Measurements from ENCODE around the gene TSG101. TPM values are rescaled to one million over a fixed set of nuclear protein-coding genes. Genes with fewer than 3 reads are reported as not detected.

Gene TSG101, protein sequence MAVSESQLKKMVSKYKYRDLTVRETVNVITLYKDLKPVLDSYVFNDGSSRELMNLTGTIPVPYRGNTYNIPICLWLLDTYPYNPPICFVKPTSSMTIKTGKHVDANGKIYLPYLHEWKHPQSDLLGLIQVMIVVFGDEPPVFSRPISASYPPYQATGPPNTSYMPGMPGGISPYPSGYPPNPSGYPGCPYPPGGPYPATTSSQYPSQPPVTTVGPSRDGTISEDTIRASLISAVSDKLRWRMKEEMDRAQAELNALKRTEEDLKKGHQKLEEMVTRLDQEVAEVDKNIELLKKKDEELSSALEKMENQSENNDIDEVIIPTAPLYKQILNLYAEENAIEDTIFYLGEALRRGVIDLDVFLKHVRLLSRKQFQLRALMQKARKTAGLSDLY
- polyA plus RNA-seq: 51.7 TPM

DNA sequence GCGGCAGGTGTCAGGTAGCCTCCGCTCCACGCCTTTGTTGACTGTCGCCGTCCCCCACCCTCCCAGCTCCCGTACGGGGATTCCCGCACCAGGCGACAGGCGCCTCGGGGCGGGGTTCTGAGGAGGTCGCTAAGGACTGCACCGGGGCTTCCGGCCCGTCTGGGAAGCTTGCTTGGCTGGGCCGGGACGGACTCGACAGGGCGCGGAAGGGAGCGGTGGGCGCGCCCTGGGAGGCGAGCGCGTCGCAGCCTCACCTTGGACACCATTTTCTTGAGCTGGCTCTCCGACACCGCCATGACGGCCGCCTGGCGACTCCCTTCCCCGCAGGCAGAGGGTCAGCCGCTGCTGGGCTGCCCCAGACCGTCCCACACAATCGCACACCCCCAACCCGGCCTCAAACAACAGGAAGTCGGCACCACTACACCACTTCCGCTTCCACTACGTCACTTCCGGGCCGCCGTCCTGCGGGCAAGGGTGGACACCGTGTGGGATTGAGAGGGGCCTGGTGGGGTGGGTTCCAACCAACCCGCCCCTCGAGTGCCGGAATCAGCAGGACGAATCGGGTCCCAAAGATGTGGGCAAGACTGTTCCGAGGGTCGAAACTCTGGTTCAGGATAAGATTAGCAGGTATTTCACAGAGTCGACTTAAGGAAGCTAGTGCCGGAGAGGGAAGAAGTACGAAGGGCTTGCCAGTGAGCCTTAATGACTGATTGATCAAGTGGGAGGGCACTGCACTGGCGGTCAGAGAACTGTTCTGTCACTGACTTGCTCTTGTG lies at the start of gene TSG101:
TSG101 (minus strand) TSS at position 422 of the 776 bp plus-strand sequence; CDS start at position 296, 126 bp downstream.
- Mint-ChIP-seq H3K27ac (peak within 1 kb of the TSS; percentile 98 to 100 (median 99)), H3K9me3 (peaks cover 0 to 3% (median 0%) of the 10 kb centered on the region in 3 donors), H3K4me1 (peaks cover 23 to 59% (median 35%) of the 10 kb centered on the region in 3 donors), H3K27me3 (no peaks in the 10 kb centered on the region), H3K4me3 (peak within 1 kb of the TSS; percentile 94 to 100 (median 99)), H3K36me3 (peaks cover 5% of the 10 kb centered on the region)

GRCh38 chr11:18575361-18575760 lies 48.6 kb upstream of the TSG101 start:
- Mint-ChIP-seq H3K27me3 (no peaks in the 10 kb centered on the region), H3K9me3 (no peaks in the 10 kb centered on the region), H3K4me1 (no peaks in the 10 kb centered on the region), H3K4me3 (no peak overlapping the region), H3K27ac (no peak overlapping the region), H3K36me3 (peaks cover 20% of the 10 kb centered on the region)

DNA sequence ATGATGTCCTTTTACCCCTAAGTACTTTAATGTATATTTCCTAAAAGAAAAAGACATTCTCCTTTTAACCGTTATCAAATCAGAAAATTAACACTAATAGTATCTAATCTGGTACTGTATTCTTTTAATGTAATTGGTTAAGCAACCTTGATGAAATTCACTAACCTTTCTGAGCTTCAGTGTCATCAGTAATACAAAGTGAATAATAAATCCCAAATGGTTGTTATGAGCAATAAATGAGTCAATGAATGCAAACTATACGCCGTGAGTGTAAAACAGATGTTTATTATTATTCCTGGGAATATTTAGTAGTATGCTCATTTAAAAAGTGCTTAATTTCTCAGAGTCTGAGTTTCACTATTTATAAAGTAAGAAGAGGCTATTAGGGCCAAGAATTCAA lies 40.3 kb upstream of the TSG101 start:
- Mint-ChIP-seq H3K4me3 (no peak overlapping the region), H3K4me1 (no peaks in the 10 kb centered on the region), H3K36me3 (peaks cover 5% of the 10 kb centered on the region), H3K27ac (no peak overlapping the region), H3K9me3 (no peaks in the 10 kb centered on the region), H3K27me3 (no peaks in the 10 kb centered on the region)

DNA sequence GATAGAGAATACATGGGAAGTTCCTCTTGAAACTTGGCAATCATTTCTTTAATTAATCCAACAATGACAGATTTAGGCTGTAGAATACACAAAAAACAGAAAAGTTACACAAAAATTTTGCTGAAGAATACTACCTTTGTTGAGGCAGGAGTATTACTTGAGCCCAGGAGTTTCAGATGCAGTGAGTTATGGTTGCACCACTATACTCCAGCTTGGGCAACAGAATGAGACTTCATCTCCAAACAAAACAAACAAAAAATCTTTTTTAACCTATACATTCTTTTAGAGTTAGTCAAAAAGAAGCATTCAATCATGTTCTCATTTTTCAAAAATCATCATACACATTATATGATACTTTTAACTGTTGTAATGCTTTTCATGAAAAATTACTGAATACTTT lies 39.7 kb upstream of the TSG101 start:
- Mint-ChIP-seq H3K36me3 (peaks cover 5% of the 10 kb centered on the region), H3K27me3 (no peaks in the 10 kb centered on the region), H3K4me1 (no peaks in the 10 kb centered on the region), H3K9me3 (no peaks in the 10 kb centered on the region), H3K27ac (no peak overlapping the region), H3K4me3 (no peak overlapping the region)

- peaks cover 5% of the 10 kb centered on the region for H3K36me3 Mint-ChIP-seq
- H3K9me3 Mint-ChIP-seq: no peaks in the 10 kb centered on the region
- no peak overlapping the region for H3K27ac Mint-ChIP-seq
- no peak overlapping the region for H3K4me3 Mint-ChIP-seq
- H3K4me1 Mint-ChIP-seq: no peaks in the 10 kb centered on the region
- no peaks in the 10 kb centered on the region for H3K27me3 Mint-ChIP-seq
These were observed 37.4 kb upstream of the TSG101 start for GRCh38 chr11:18564149-18564548.

DNA sequence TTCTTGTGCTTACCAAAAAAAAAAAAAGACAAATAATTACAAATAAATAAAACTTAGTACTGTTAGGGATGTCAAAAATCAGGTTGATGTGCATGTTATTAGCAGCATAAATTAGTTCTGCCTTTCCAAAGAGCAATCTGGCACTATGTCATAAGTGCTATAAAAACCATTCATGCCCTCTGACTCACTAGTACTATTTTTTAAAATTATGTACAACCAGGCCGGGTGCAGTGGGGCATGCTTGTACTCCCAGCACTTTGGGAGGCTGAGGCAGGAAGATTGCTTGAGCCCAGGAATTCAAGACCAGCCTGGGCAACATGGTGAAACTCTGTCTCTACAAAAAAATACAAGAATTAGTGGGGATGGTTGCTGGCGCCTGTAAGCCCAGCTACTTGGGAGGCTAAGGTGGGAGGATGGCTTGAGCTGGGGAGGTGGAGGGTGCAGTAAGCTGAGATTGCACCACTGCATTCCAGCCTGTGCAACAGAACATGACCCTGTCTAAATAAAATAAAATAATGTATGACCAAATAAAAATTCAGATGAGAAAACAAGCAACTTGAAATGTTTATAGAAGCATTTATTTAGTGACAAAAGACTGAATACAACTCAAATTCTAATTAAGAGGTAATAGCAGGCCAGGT lies 36.5 kb upstream of the TSG101 start:
- H3K27me3 Mint-ChIP-seq: no peaks in the 10 kb centered on the region

GRCh38 chr11:18548001-18548400 lies 21.3 kb upstream of the TSG101 start:
- Mint-ChIP-seq H3K36me3 (peaks cover 8% of the 10 kb centered on the region), H3K4me3 (no peak overlapping the region), H3K27ac (no peak overlapping the region), H3K4me1 (no peaks in the 10 kb centered on the region), H3K27me3 (no peaks in the 10 kb centered on the region), H3K9me3 (no peaks in the 10 kb centered on the region)

More for the DNA sequence above, 36.5 kb upstream of the TSG101 start:
- Mint-ChIP-seq H3K9me3 (no peaks in the 10 kb centered on the region), H3K4me3 (no peak overlapping the region), H3K4me1 (no peaks in the 10 kb centered on the region), H3K27ac (no peak overlapping the region), H3K36me3 (peaks cover 5% of the 10 kb centered on the region)

DNA sequence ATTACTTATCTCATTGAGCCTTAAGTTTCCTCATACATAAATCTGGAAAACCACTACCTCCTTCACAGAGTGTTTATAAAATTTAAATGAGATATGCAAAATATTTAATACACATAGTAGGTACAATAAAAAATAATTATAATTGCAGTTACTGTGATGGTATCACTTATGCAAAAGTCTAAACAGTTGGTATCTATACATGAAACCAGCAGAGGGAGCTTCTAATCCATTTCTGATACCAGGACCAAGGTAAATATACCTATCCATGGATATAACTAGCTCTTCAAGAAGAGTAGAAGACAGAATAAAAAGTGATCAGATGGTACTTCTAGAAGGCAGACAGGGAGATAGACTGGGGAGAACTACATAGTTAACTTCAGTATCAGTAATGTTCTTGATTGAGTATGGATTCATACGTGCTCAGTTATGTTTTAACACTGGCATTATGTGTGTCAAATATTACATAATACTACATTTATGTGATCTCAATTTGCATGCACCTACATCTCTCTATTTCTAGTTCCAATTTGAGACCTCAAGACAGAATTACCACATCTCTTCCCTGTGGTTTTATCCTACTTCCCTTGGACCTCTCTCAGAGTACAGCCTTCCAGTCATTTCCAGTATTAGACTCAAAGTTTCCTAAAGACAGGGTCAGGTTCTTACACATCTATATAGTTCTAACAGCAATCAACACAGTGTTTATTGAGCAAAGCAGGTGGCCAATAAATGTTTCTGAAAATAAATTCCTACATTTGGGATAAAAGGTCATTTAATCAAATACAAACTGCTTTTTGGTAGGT lies 13.7 kb upstream of the TSG101 start:
- H3K4me3 Mint-ChIP-seq: no peak overlapping the region
- no peaks in the 10 kb centered on the region for H3K27me3 Mint-ChIP-seq
- peak overlapping the region in 1 of 3 donors; percentile 52 for H3K27ac Mint-ChIP-seq
- peaks cover 7% of the 10 kb centered on the region for H3K36me3 Mint-ChIP-seq
- H3K9me3 Mint-ChIP-seq: no peaks in the 10 kb centered on the region
- H3K4me1 Mint-ChIP-seq: no peaks in the 10 kb centered on the region

- Mint-ChIP-seq H3K36me3 (peaks cover 6% of the 10 kb centered on the region), H3K4me3 (no peak overlapping the region), H3K4me1 (peaks cover 0 to 2% (median 0%) of the 10 kb centered on the region in 3 donors), H3K27me3 (no peaks in the 10 kb centered on the region), H3K27ac (no peak overlapping the region), H3K9me3 (no peaks in the 10 kb centered on the region)
These were observed 9.5 kb upstream of the TSG101 start for GRCh38 chr11:18536209-18536608.

DNA sequence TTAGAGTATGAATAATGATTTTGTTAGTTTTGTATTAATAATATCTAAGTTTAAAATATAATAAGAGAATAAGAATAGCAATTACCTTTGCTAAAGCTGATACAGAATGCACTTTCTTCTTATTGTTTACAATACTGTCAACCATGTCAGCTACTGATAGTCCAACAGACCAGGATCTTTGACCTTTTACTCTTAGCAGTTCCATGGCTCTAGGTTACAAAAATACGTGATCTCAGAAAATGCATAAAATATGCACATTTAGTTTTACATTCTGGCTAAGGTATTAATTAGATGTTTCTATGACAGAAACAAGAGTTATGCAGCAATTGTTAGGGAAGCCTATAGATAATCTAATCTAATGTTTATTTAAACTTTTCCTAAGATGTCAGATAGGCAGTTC lies 7.5 kb upstream of the TSG101 start:
- Mint-ChIP-seq H3K4me3 (no peak overlapping the region), H3K27ac (no peak overlapping the region), H3K36me3 (peaks cover 4% of the 10 kb centered on the region), H3K27me3 (no peaks in the 10 kb centered on the region), H3K4me1 (peaks cover 0 to 12% (median 1%) of the 10 kb centered on the region in 3 donors), H3K9me3 (no peaks in the 10 kb centered on the region)

DNA sequence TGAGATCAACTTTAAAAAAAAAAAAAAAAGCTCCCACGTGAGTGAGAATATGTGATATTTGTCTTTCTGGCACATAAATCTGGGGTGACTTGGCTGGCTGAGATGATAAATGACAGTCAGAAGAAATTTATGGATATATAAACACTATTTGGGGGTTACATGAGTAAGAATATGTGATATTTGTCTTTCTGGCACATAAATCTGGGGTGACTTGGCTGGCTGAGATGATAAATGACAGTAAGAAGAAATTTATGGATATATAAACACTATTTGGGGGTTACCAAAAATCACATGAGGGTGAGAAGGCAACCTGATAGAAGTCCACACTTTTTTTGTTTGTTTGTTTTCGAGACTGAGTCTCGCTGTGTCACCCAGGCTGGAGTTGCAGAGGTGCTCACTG lies 6.6 kb upstream of the TSG101 start:
- H3K27me3 Mint-ChIP-seq: no peaks in the 10 kb centered on the region
- H3K27ac Mint-ChIP-seq: peak overlapping the region in 1 of 3 donors; percentile 59
- peaks cover 4% of the 10 kb centered on the region for H3K36me3 Mint-ChIP-seq
- peak overlapping the region in 1 of 4 donors; percentile 17 for H3K4me3 Mint-ChIP-seq
- H3K4me1 Mint-ChIP-seq: peaks cover 1 to 12% (median 3%) of the 10 kb centered on the region in 3 donors
- no peaks in the 10 kb centered on the region for H3K9me3 Mint-ChIP-seq

DNA sequence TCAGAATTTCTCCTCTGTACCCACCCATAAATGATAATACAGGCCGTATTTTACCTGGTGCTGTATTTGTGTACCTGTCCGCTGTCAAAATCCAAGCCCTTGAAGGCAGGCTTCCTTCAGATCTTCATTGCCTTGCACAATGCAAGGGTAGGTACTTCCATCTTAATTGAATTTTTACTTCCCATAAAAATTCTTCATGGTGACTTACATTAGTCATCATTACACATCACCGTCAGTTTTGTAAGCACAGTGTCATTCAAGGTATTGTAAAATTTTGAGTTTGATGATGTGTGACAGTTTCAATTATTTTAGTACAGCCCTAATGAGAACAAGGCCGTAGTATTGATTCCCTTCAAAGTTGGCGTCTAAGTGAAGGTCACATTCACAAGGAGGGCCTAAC lies 770 bp upstream of the TSG101 start:
- H3K36me3 Mint-ChIP-seq: peaks cover 3% of the 10 kb centered on the region
- H3K9me3 Mint-ChIP-seq: peaks cover 0 to 3% (median 0%) of the 10 kb centered on the region in 3 donors
- H3K4me1 Mint-ChIP-seq: peaks cover 15 to 51% (median 27%) of the 10 kb centered on the region in 3 donors
- H3K4me3 Mint-ChIP-seq: peak overlapping the region; percentile 94 to 100 (median 99)
- H3K27ac Mint-ChIP-seq: peak overlapping the region; percentile 98 to 100 (median 99)
- no peaks in the 10 kb centered on the region for H3K27me3 Mint-ChIP-seq

DNA sequence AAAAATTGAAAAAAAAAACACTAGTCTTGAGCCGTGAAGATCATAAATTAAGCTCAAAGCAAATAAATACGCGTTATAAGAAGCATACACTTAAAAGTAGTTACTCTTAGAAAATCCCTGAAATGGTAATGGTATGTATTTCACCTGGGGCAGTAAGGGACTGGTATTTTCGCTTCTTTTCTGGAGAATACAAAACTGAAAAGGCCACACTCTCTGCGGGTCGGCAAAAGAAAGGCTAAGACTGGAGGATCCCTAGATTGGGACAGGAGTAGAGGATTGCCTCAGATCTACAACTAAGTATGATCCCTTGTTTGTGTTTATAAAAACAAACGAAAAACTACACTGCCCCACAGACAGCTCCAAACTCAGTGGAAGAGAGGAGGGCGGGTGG lies 617 bp downstream of the TSG101 start:
- Mint-ChIP-seq H3K36me3 (peaks cover 6% of the 10 kb centered on the region), H3K9me3 (peaks cover 0 to 3% (median 0%) of the 10 kb centered on the region in 3 donors), H3K27me3 (no peaks in the 10 kb centered on the region), H3K27ac (peak overlapping the region; percentile 98 to 100 (median 99)), H3K4me3 (peak overlapping the region; percentile 94 to 100 (median 99)), H3K4me1 (peaks cover 23 to 56% (median 35%) of the 10 kb centered on the region in 3 donors)

DNA sequence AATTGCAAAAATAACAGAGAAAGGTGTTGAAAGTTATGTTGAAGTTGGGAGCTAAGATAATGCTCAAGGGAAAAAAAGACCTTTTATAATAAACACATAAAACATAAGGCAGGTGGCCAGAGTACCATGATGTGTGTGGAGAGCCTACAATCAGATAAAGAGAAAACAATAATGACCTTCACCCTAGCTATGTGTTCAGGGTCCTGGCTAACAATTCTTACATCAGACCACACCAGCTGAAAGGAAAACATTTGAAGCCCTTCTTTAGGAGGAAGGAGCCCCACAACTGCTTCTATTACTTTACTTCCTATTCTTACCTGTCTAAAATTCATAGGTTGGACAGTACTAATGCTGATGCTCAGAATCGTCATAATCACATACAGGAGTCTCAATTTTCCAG lies 2.5 kb downstream of the TSG101 start:
- peaks cover 0 to 3% (median 0%) of the 10 kb centered on the region in 3 donors for H3K9me3 Mint-ChIP-seq

More for the DNA sequence above, 2.5 kb downstream of the TSG101 start:
- Mint-ChIP-seq H3K27ac (peak overlapping the region in 1 of 3 donors; percentile 61), H3K27me3 (no peaks in the 10 kb centered on the region), H3K4me1 (peaks cover 23 to 46% (median 37%) of the 10 kb centered on the region in 3 donors), H3K4me3 (peak overlapping the region in 3 of 4 donors; percentile 27 to 66 (median 34)), H3K36me3 (peaks cover 6% of the 10 kb centered on the region)
